ENCODE data around the gene MESP2.

Gene MESP2

GRCh38 chr15:89766357-89767311, 9.5 kb upstream of the MESP2 start:
- no peak for DNase-seq (ENCODE audit: low read depth in 1 of 2, low spot score in 1 of 2)
- no peak overlapping the region for H3K27ac ChIP-seq (replicated peaks)
- no peaks in the 10 kb centered on the region for H3K27me3 ChIP-seq (ENCODE audit: insufficient read depth, poor library complexity, severe bottlenecking)
- no peak overlapping the region for H3K4me3 ChIP-seq (replicated peaks; ENCODE audit: insufficient read depth, low read length)
- TF ChIP-seq CTCF (IDR thresholded peaks at IDR 0.05; ENCODE audit: insufficient read depth, low read length) (no peak), GABPA (IDR thresholded peaks at IDR 0.05; ENCODE audit: low read depth) (no peak), SPI1 (IDR thresholded peaks at IDR 0.05; ENCODE audit: borderline replicate concordance, low read depth) (no peak), POLR2AphosphoS5 (IDR thresholded peaks at IDR 0.05; ENCODE audit: low read depth) (no peak), REST (IDR thresholded peaks at IDR 0.05; ENCODE audit: insufficient replicate concordance, low read depth) (no peak)

GRCh38 chr15:89767411-89767915, 8.7 kb upstream of the MESP2 start:
- no peak for TF ChIP-seq REST (IDR thresholded peaks at IDR 0.05; ENCODE audit: insufficient replicate concordance, low read depth)
- no peak for TF ChIP-seq POLR2AphosphoS5 (IDR thresholded peaks at IDR 0.05; ENCODE audit: low read depth)
- no peak for TF ChIP-seq SPI1 (IDR thresholded peaks at IDR 0.05; ENCODE audit: borderline replicate concordance, low read depth)
- no peak for TF ChIP-seq CTCF (IDR thresholded peaks at IDR 0.05; ENCODE audit: insufficient read depth, low read length)
- TF ChIP-seq GABPA (IDR thresholded peaks at IDR 0.05; ENCODE audit: low read depth), result no peak
- no peak for DNase-seq (ENCODE audit: low read depth in 1 of 2, low spot score in 1 of 2)
- Histone ChIP-seq H3K4me3 (replicated peaks; ENCODE audit: insufficient read depth, low read length) (no peak overlapping the region), H3K27me3 (ENCODE audit: insufficient read depth, poor library complexity, severe bottlenecking) (no peaks in the 10 kb centered on the region), H3K27ac (replicated peaks) (no peak overlapping the region)

GRCh38 chr15:89768071-89768500, 8.0 kb upstream of the MESP2 start:
- Histone ChIP-seq H3K4me3 (replicated peaks; ENCODE audit: insufficient read depth, low read length) (no peak overlapping the region), H3K27ac (replicated peaks) (no peak overlapping the region), H3K27me3 (ENCODE audit: insufficient read depth, poor library complexity, severe bottlenecking) (no peaks in the 10 kb centered on the region)
- TF ChIP-seq REST (IDR thresholded peaks at IDR 0.05; ENCODE audit: insufficient replicate concordance, low read depth), result no peak
- DNase-seq (ENCODE audit: low read depth in 1 of 2, low spot score in 1 of 2), result no peak
